GM12872 (cell line): ENCODE results near the gene PLEKHN1.

Source experiments
- TF ChIP-seq, protein P1 (sequence below): IDR thresholded peaks from 3 replicates; pipeline ENCODE4 v1.5.1; 2011; ENCODE audit warnings: low read depth, mild to moderate bottlenecking, low read length, moderate library complexity; ENCODE audit not compliant: insufficient read depth

The PLEKHN1 gene

DNA sequence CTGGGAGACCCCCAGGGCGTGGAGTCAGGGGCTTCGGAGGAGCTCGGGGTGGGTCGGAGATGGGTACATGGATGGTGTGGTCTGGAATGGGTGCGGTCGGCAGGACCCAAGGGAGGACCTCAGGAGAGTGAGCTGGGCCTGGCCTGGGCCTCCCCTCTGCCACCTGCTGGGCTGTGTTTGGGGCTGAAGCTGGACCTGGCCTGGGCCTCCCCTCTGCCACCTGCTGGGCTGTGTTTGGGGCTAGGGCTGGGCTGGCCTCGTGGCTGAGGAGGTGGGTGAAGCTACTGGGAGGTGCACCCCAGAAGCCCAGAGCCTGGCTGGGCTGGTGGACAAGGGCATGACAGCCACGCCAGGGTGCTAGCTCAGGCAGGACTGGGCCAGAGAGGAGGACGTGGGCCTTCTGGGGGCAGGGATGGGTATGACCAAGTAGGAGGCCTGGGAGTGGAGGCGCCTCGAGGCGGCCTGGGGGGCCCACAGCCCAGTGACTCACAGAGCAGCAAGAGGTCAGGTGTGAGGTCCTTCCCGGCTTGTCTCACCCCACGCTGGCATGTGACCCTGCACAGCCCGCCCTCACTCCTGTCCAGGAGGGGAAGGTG lies 28.1 kb upstream of the PLEKHN1 start:
- TF ChIP-seq, protein P1, sequence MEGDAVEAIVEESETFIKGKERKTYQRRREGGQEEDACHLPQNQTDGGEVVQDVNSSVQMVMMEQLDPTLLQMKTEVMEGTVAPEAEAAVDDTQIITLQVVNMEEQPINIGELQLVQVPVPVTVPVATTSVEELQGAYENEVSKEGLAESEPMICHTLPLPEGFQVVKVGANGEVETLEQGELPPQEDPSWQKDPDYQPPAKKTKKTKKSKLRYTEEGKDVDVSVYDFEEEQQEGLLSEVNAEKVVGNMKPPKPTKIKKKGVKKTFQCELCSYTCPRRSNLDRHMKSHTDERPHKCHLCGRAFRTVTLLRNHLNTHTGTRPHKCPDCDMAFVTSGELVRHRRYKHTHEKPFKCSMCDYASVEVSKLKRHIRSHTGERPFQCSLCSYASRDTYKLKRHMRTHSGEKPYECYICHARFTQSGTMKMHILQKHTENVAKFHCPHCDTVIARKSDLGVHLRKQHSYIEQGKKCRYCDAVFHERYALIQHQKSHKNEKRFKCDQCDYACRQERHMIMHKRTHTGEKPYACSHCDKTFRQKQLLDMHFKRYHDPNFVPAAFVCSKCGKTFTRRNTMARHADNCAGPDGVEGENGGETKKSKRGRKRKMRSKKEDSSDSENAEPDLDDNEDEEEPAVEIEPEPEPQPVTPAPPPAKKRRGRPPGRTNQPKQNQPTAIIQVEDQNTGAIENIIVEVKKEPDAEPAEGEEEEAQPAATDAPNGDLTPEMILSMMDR, result peak; percentile 40; the same call in 2 of the 3 replicates

DNA sequence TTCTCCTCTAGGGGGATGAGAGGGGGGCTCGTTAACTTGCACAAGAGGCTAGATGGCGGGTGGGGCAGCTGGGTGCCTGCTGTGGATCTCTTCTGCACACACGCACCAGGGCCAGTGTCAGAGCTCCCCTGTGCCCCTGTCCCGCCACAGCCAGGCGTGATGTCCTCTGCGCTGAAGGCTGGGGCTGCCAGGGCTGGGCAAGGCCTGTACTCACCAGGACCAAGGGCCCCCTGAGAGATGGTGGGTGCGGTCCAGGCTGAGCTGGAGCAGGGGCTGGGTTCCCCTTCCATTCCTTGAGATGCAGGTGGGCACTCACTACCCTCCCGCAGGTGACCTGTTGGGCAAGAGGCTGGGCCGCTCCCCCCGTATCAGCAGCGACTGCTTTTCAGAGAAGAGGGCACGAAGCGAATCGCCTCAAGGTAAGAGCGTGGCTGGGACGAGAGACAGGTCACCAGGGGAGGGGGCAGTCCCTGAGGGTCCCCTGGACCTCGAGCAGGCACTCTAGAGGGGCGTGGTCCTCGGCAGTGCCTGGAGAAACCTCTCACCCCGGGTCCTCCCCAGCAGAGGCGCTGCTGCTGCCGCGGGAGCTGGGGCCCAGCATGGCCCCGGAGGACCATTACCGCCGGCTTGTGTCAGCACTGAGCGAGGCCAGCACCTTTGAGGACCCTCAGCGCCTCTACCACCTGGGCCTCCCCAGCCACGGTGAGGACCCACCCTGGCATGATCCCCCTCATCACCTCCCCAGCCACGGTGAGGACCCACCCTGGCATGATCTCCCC lies 27.4 kb upstream of the PLEKHN1 start:
- TF ChIP-seq, protein P1, result no peak

DNA sequence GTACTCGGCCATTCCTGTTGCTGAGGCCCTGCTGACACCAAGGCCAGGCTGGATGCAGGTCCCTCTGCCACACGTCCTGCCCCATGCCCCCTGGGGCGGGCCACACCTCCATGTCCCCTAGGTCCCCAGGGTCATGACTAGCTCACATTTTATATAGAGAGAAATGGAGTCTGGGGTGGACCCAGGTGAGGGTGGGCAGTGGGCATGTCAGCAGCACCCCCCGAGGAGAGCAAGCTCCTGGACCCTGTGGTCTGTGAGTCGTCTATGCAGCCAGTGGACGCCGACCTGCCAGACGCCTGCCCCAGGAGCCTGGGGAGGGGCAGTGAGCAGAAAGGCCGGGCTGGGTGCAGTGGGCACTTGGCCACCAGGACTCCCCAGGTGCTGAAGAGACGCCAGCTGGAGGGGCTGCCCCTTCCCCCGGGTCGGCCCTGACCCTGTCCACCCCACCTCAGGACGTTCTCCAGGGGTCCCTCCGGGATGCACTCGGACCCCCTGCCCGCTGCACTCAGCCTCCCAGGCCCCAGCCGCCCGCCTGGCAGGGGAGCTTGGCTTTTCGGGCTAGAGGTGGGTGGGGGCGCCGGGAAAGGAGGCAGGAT lies 26.7 kb upstream of the PLEKHN1 start:
- TF ChIP-seq, protein P1, result no peak

DNA sequence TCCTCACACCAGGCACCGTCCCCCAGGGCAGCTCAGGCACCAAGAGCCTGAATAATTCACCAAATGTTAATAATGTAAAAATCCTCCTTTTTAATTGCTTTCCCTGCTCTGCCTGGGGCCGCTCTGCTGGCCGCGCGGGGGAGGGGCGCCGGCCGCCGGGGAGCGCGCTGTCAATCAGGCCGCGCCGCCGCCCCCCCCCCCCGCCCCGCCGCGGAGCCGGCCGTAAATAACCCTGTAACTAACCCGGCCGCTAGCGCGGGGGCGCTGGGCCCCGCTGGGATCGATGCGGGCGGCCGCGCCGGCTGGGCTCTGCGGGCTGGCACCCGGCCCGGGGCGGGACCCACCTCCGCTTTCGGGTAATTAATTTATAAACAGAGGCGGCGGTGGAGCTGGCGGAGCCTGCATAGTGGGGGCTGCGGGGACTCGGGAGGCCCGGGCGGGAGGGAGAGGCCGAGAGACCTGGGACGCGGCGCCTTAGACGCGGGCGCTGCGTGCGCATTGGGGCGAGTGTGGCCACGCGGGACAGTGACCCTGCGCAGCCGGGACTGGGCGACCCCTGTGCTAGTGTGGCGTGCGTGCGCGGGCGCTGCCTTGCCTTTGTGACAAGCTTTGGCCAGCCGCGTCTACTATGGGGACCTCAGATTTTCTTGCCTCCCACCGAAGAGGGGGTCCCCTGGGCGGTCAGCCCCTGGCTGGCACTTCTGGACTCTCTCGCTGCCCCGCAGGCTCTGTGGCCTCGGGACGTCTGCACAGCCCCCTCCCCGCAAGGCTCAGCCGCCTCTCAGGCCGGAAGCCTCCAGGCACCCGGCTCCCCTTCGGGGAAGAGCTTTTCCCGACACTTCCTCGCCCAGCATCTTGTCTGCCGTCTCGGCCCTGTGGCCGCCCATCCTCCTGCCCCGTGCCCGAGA lies 25.9 kb upstream of the PLEKHN1 start:
- TF ChIP-seq, protein P1, result no peak

DNA sequence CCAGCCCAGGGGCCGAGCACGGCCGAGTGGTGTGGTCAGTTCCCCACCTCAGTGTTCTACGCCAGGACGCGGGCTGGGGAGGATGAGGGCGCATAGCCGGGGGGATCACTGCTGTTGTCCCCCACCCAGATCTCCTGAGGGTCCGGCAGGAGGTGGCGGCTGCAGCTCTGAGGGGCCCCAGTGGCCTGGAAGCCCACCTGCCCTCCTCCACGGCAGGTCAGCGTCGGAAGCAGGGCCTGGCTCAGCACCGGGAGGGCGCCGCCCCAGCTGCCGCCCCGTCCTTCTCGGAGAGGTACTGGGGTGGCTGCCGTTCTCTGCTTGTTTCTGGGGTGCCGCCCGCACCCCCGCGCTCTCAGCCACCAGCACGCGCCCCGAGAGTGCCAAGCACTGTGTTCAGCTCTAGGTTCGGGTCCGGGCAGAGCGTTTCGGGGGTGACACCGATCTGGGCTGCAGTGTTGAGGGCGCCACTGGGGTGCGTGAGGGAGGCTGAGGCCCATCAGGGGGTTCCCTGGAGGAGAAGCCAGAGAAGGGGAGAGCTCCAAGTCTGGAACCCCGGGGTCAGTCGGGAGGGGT lies 25.2 kb upstream of the PLEKHN1 start:
- TF ChIP-seq, protein P1, result no peak

DNA sequence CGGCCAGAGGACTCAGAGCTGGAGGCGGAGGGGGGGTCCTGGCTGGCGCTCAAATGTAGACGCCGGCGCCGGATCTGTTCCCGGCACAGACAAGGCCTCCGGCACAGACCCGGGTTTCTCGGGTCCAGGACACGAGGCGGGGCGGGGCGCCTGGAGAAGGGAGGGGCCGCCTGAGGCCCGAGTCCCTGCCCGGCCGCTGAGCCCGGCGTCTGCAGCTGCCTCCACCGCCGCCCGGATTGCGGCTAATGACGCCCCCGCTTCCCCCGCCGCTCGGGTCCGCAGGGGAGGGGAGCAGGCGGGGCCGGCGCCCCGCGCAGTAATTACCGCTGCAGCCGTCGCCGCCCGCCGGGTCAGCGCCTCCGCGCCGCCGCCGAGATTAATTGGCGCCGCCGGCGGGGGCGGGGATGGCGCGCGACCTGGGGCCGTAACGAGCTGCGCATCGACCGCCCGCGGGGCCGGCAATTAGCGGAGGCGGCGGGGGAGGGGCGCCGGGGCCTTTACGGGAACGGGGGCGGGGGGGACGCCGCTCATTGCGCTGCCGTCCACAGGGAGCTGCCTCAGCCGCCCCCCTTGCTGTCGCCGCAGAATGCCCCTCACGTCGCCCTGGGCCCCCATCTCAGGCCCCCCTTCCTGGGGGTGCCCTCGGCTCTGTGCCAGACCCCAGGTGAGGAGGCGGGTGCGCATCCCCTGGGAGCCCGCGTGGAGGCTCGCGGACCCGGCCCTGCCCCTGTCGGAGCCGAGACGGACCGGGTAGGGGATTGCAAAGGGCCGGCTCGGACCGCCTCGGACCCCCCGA lies 24.5 kb upstream of the PLEKHN1 start:
- TF ChIP-seq, protein P1, result no peak
